Activated T-cell treated with anti-CD3 and anti-CD28 coated beads for 48 hours (primary cell): Measurements from ENCODE around the gene ZRANB1.
"Not testable (repeated sequence)": the region's sequence is repeated elsewhere in the genome, so short reads cannot be mapped to it uniquely, and the experiment has no call there.

Source experiments
- DNase-seq: peaks from one replicate; pipeline ENCODE4 v3.0.0-alpha.2; 2020; ENCODE audit warnings: low read depth

Gene ZRANB1

GRCh38 chr10:124963866-124964720, 22.2 kb downstream of the ZRANB1 start:
- DNase-seq = no peak

- DNase-seq = no peak
These were observed 24.1 kb downstream of the ZRANB1 start for GRCh38 chr10:124966008-124966407.

GRCh38 chr10:124967255-124967654, 25.3 kb downstream of the ZRANB1 start:
- no peak for DNase-seq

GRCh38 chr10:124971276-124971675, 29.4 kb downstream of the ZRANB1 start:
- no peak for DNase-seq

GRCh38 chr10:124972637-124973036, 30.7 kb downstream of the ZRANB1 start:
- DNase-seq = no peak

GRCh38 chr10:124974131-124974530, 32.2 kb downstream of the ZRANB1 start:
- no peak for DNase-seq

GRCh38 chr10:124975977-124976514, 34.1 kb downstream of the ZRANB1 start:
- DNase-seq = no peak

- no peak for DNase-seq
These were observed 35.2 kb downstream of the ZRANB1 start for GRCh38 chr10:124977161-124977560.

- no peak for DNase-seq
These were observed 35.9 kb downstream of the ZRANB1 start for GRCh38 chr10:124977648-124978375.

GRCh38 chr10:124978376-124978725, 36.4 kb downstream of the ZRANB1 start:
- no peak for DNase-seq

- DNase-seq = no peak
These were observed 41.4 kb downstream of the ZRANB1 start for GRCh38 chr10:124983321-124983720.

- DNase-seq = no peak
These were observed 42.5 kb downstream of the ZRANB1 start for GRCh38 chr10:124984376-124984775.

GRCh38 chr10:124985162-124985561, 43.2 kb downstream of the ZRANB1 start:
- DNase-seq = no peak

GRCh38 chr10:124987788-124988187, 45.9 kb downstream of the ZRANB1 start:
- no peak for DNase-seq

- DNase-seq = not testable (repeated sequence)
These were observed 46.8 kb downstream of the ZRANB1 start for GRCh38 chr10:124988753-124989152.

GRCh38 chr10:124989526-124989925, 47.6 kb downstream of the ZRANB1 start:
- DNase-seq = no peak

- no peak for DNase-seq
These were observed 49.0 kb downstream of the ZRANB1 start for GRCh38 chr10:124990671-124991625.

- DNase-seq = no peak
These were observed 49.9 kb downstream of the ZRANB1 start for GRCh38 chr10:124991835-124992234.

- DNase-seq = no peak
These were observed 50.8 kb downstream of the ZRANB1 start for GRCh38 chr10:124992462-124993344.

- no peak for DNase-seq
These were observed 51.4 kb downstream of the ZRANB1 start for GRCh38 chr10:124993345-124993708.
